GM13977 (cell line): ENCODE data around the gene AGAP1.

Experiments
- DNase-seq: peaks from one replicate; pipeline ENCODE4 v3.0.0; 2012; ENCODE audit warnings: low spot score
- CTCF ChIP-seq: IDR thresholded peaks from 2 replicates; pipeline ENCODE4 v1.5.1; 2012; ENCODE audit warnings: mild to moderate bottlenecking, control low read depth; ENCODE audit not compliant: insufficient read depth; ENCODE audit errors: extremely low read depth, missing control alignments
- in situ Hi-C: fragments of 300-500 bp; cut with MboI; formaldehyde crosslinking; loops from one replicate; pipeline ENCODE4 v1.12.0; 2022; ENCODE audit warnings: low sequenced_read_pairs, low pct_unique_long_range_greater_than_20kb, mixed read lengths, inconsistent platforms; ENCODE audit not compliant: unreplicated experiment

The AGAP1 gene

GRCh38 chr2:235576337-235576910 is 82.6 kb downstream of the AGAP1 start:
- no peak for TF ChIP-seq CTCF
- in situ Hi-C loops = loop anchor here (25.0 kb wide), 1 partner anchor 439 kb away; no protein-coding TSS in a partner anchor
- DNase-seq = no peak

GRCh38 chr2:235577404-235578330 is 83.8 kb downstream of the AGAP1 start:
- in situ Hi-C loops = loop anchor here (25.0 kb wide), 1 partner anchor 440 kb away; no protein-coding TSS in a partner anchor
- TF ChIP-seq CTCF = no peak
- no peak for DNase-seq

- no peak for TF ChIP-seq CTCF
- in situ Hi-C loops = loop anchor here (25.0 kb wide), 1 partner anchor 442 kb away; no protein-coding TSS in a partner anchor
- DNase-seq = no peak
These were observed 85.3 kb downstream of the AGAP1 start for GRCh38 chr2:235579128-235579527.

- no peak for DNase-seq
- TF ChIP-seq CTCF = no peak
- in situ Hi-C loops = loop anchor here (25.0 kb wide), 1 partner anchor 443 kb away; no protein-coding TSS in a partner anchor
These were observed 86.7 kb downstream of the AGAP1 start for GRCh38 chr2:235580426-235581157.

- no peak for TF ChIP-seq CTCF
- no peak for DNase-seq
- in situ Hi-C loops = loop anchor here (25.0 kb wide), 1 partner anchor 445 kb away; no protein-coding TSS in a partner anchor
These were observed 88.3 kb downstream of the AGAP1 start for GRCh38 chr2:235582081-235582686.

- DNase-seq = no peak
- in situ Hi-C loops = loop anchor here (25.0 kb wide), 1 partner anchor 445 kb away; no protein-coding TSS in a partner anchor
- TF ChIP-seq CTCF = no peak
These were observed 88.9 kb downstream of the AGAP1 start for GRCh38 chr2:235582729-235583128.
